ENCODE results near the gene SGK1.

The SGK1 gene

GRCh38 chr6:134173366-134173725 is 144.6 kb downstream of the SGK1 start:
- DNase-seq (ENCODE audit: low read depth in 4 of 4, low spot score in 1 of 4): no peak

GRCh38 chr6:134172706-134173365 is 145.1 kb downstream of the SGK1 start:
- no peak for DNase-seq (ENCODE audit: low read depth in 4 of 4, low spot score in 1 of 4)

- no peak for DNase-seq (ENCODE audit: low read depth in 4 of 4, low spot score in 1 of 4)
These were observed 145.7 kb downstream of the SGK1 start for GRCh38 chr6:134172020-134172705.

GRCh38 chr6:134171517-134171916 is 146.4 kb downstream of the SGK1 start:
- no peak for DNase-seq (ENCODE audit: low read depth in 4 of 4, low spot score in 1 of 4)

GRCh38 chr6:134170844-134171243 is 147.1 kb downstream of the SGK1 start:
- no peak for DNase-seq (ENCODE audit: low read depth in 4 of 4, low spot score in 1 of 4)

- no peak for DNase-seq (ENCODE audit: low read depth in 4 of 4, low spot score in 1 of 4)
These were observed 147.9 kb downstream of the SGK1 start for GRCh38 chr6:134169871-134170486.

GRCh38 chr6:134168590-134169208 is 149.2 kb downstream of the SGK1 start:
- DNase-seq (ENCODE audit: low read depth in 4 of 4, low spot score in 1 of 4): no peak

- no peak for DNase-seq (ENCODE audit: low read depth in 4 of 4, low spot score in 1 of 4)
These were observed 151.2 kb downstream of the SGK1 start for GRCh38 chr6:134166511-134167261.

GRCh38 chr6:134165561-134166201 is 152.2 kb downstream of the SGK1 start:
- DNase-seq (ENCODE audit: low read depth in 4 of 4, low spot score in 1 of 4): no peak

GRCh38 chr6:134164300-134164699 is 153.6 kb downstream of the SGK1 start:
- no peak for DNase-seq (ENCODE audit: low read depth in 4 of 4, low spot score in 1 of 4)

- no peak for DNase-seq (ENCODE audit: low read depth in 4 of 4, low spot score in 1 of 4)
These were observed 155.0 kb downstream of the SGK1 start for GRCh38 chr6:134162932-134163331.

GRCh38 chr6:134161041-134161440 is 156.9 kb downstream of the SGK1 start:
- no peak for DNase-seq (ENCODE audit: low read depth in 4 of 4, low spot score in 1 of 4)

GRCh38 chr6:134152767-134153485 is 165.0 kb downstream of the SGK1 start:
- no peak for DNase-seq (ENCODE audit: low read depth in 4 of 4, low spot score in 1 of 4)

GRCh38 chr6:134148566-134148965 is 169.3 kb downstream of the SGK1 start:
- DNase-seq (ENCODE audit: low read depth in 4 of 4, low spot score in 1 of 4): no peak

GRCh38 chr6:134147034-134147533 is 170.8 kb downstream of the SGK1 start:
- DNase-seq (ENCODE audit: low read depth in 4 of 4, low spot score in 1 of 4): no peak

- DNase-seq (ENCODE audit: low read depth in 4 of 4, low spot score in 1 of 4): no peak
These were observed 171.5 kb downstream of the SGK1 start for GRCh38 chr6:134146268-134147033.

- no peak for DNase-seq (ENCODE audit: low read depth in 4 of 4, low spot score in 1 of 4)
These were observed 172.1 kb downstream of the SGK1 start for GRCh38 chr6:134145786-134146185.

- DNase-seq (ENCODE audit: low read depth in 4 of 4, low spot score in 1 of 4): no peak
These were observed 179.5 kb downstream of the SGK1 start for GRCh38 chr6:134138226-134138975.

GRCh38 chr6:134134654-134135053 is 183.3 kb downstream of the SGK1 start:
- no peak for DNase-seq (ENCODE audit: low read depth in 4 of 4, low spot score in 1 of 4)

Data from stimulated activated CD4-positive, alpha-beta T cell treated with anti-CD3 and anti-CD28 coated beads, Interleukin-1b, Interleukin-23, amount 100 ng/mL, for 24 hours (primary cell).